ENCODE data around the gene ST3GAL2. TPM values are rescaled to one million over a fixed set of nuclear protein-coding genes. Genes with fewer than 3 reads are reported as not detected.

ST3GAL2 gene
- total RNA-seq, 1 experiment from 2014 or later, result 7.7 TPM

- ChIA-PET CTCF (interaction anchor here (0.7 to 1.4 kb wide), 6 partner anchors 9 to 137 kb away, joined by 3 to 7 read pairs (median 3); no protein-coding TSS in a partner anchor), POLR2A (interaction anchor here (5.4 kb wide), 1 partner anchor 14 kb away, joined by 55 read pairs; no protein-coding TSS in a partner anchor)
- no peak for DNase-seq (ENCODE audit: unreplicated experiment)
- TF ChIP-seq, protein P1, sequence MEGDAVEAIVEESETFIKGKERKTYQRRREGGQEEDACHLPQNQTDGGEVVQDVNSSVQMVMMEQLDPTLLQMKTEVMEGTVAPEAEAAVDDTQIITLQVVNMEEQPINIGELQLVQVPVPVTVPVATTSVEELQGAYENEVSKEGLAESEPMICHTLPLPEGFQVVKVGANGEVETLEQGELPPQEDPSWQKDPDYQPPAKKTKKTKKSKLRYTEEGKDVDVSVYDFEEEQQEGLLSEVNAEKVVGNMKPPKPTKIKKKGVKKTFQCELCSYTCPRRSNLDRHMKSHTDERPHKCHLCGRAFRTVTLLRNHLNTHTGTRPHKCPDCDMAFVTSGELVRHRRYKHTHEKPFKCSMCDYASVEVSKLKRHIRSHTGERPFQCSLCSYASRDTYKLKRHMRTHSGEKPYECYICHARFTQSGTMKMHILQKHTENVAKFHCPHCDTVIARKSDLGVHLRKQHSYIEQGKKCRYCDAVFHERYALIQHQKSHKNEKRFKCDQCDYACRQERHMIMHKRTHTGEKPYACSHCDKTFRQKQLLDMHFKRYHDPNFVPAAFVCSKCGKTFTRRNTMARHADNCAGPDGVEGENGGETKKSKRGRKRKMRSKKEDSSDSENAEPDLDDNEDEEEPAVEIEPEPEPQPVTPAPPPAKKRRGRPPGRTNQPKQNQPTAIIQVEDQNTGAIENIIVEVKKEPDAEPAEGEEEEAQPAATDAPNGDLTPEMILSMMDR (IDR thresholded peaks at IDR 0.05; ENCODE audit: unreplicated experiment), result no peak
- Mint-ChIP-seq H3K36me3 (ENCODE audit: insufficient read depth, unreplicated experiment) (no peaks in the 10 kb centered on the region), H3K4me1 (ENCODE audit: insufficient read depth, unreplicated experiment) (peaks cover 14% of the 10 kb centered on the region), H3K9me3 (ENCODE audit: unreplicated experiment) (no peaks in the 10 kb centered on the region), H3K4me3 (ENCODE audit: unreplicated experiment) (no peak overlapping the region), H3K27ac (ENCODE audit: low read depth, unreplicated experiment) (no peak overlapping the region), H3K27me3 (ENCODE audit: insufficient read depth, unreplicated experiment) (no peaks in the 10 kb centered on the region)
- no TSS peak for BruUV-seq (replicated peaks)
- intact Hi-C loops (cut with micrococcal nuclease), result loop anchor here (2.0 kb wide), 1 partner anchor 60 kb away; the partner anchor contains the start of gene FCSK
These were observed 44.0 kb downstream of the ST3GAL2 start for GRCh38 chr16:70394853-70395252.

DNA sequence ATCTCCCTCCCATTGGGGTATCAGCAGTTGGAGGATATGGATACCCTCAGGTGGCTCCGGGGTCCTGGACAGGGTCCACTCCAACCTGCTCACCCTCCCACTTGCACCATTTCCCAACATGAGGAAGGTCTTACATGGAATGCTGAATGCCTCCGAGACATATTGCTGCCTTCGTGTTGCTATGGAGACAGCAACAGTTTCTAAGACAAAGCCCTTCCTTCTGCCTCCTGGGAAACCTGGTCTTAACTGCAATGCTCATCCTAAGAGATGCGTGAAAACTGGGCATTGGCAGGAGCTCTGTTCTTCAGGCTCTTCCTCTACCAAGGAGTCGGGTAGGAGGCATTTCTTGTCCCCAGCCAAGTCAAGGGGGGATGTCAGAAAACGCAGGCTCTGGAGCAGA lies 45.2 kb downstream of the ST3GAL2 start:
- Mint-ChIP-seq H3K27me3 (ENCODE audit: insufficient read depth, unreplicated experiment) (no peaks in the 10 kb centered on the region), H3K4me3 (ENCODE audit: unreplicated experiment) (no peak overlapping the region), H3K27ac (ENCODE audit: low read depth, unreplicated experiment) (no peak overlapping the region), H3K9me3 (ENCODE audit: unreplicated experiment) (no peaks in the 10 kb centered on the region), H3K36me3 (ENCODE audit: insufficient read depth, unreplicated experiment) (peaks cover 4% of the 10 kb centered on the region), H3K4me1 (ENCODE audit: insufficient read depth, unreplicated experiment) (peaks cover 14% of the 10 kb centered on the region)
- CTCF ChIA-PET, result interaction anchor here (0.5 to 1.4 kb wide), 6 partner anchors 32 to 243 kb away, joined by 3 to 7 read pairs (median 3); no protein-coding TSS in a partner anchor
- DNase-seq (ENCODE audit: unreplicated experiment), result no peak
- TF ChIP-seq, protein P1 (IDR thresholded peaks at IDR 0.05; ENCODE audit: unreplicated experiment), result no peak
- intact Hi-C loops (cut with micrococcal nuclease), result loop anchor here (2.0 kb wide), 1 partner anchor 61 kb away; the partner anchor contains the start of gene FCSK
- no TSS peak for BruUV-seq (replicated peaks)
- POLR2A ChIA-PET, result interaction anchor here (1.0 to 5.4 kb wide), 2 partner anchors 13 to 38 kb away, joined by 3 to 55 read pairs; no protein-coding TSS in a partner anchor

GRCh38 chr16:70392606-70393005 lies 46.3 kb downstream of the ST3GAL2 start:
- no peaks in the 10 kb centered on the region for H3K9me3 Mint-ChIP-seq (ENCODE audit: unreplicated experiment)
- TF ChIP-seq, protein P1 (IDR thresholded peaks at IDR 0.05; ENCODE audit: unreplicated experiment), result no peak
- no peak overlapping the region for H3K27ac Mint-ChIP-seq (ENCODE audit: low read depth, unreplicated experiment)
- ChIA-PET POLR2A (interaction anchor here (1.2 to 5.4 kb wide), 6 partner anchors 12 to 62 kb away, joined by 3 to 55 read pairs (median 7); partner anchors contain the start of gene FCSK), CTCF (interaction anchor here (0.6 to 0.8 kb wide), 2 partner anchors 10 to 61 kb away, joined by 3 to 5 read pairs; no protein-coding TSS in a partner anchor)
- DNase-seq (ENCODE audit: unreplicated experiment), result no peak
- no peaks in the 10 kb centered on the region for H3K27me3 Mint-ChIP-seq (ENCODE audit: insufficient read depth, unreplicated experiment)
- H3K36me3 Mint-ChIP-seq (ENCODE audit: insufficient read depth, unreplicated experiment), result peaks cover 4% of the 10 kb centered on the region
- peaks cover 14% of the 10 kb centered on the region for H3K4me1 Mint-ChIP-seq (ENCODE audit: insufficient read depth, unreplicated experiment)
- no peak overlapping the region for H3K4me3 Mint-ChIP-seq (ENCODE audit: unreplicated experiment)
- no TSS peak for BruUV-seq (replicated peaks)
- intact Hi-C loops (cut with micrococcal nuclease), result no loop called here

GRCh38 chr16:70391881-70392481 lies 46.9 kb downstream of the ST3GAL2 start:
- no peak overlapping the region for H3K4me3 Mint-ChIP-seq (ENCODE audit: unreplicated experiment)
- peak; percentile 78 for DNase-seq (ENCODE audit: unreplicated experiment)
- no peaks in the 10 kb centered on the region for H3K27me3 Mint-ChIP-seq (ENCODE audit: insufficient read depth, unreplicated experiment)
- H3K9me3 Mint-ChIP-seq (ENCODE audit: unreplicated experiment), result no peaks in the 10 kb centered on the region
- ChIA-PET POLR2A (interaction anchor here (1.2 to 5.4 kb wide), 6 partner anchors 11 to 63 kb away, joined by 3 to 55 read pairs (median 7); partner anchors contain the start of gene FCSK), CTCF (interaction anchor here (0.6 to 1.2 kb wide), 3 partner anchors 12 to 93 kb away, joined by 5 to 10 read pairs (median 5); no protein-coding TSS in a partner anchor)
- no TSS peak for BruUV-seq (replicated peaks)
- H3K4me1 Mint-ChIP-seq (ENCODE audit: insufficient read depth, unreplicated experiment), result peaks cover 14% of the 10 kb centered on the region
- peaks cover 4% of the 10 kb centered on the region for H3K36me3 Mint-ChIP-seq (ENCODE audit: insufficient read depth, unreplicated experiment)
- H3K27ac Mint-ChIP-seq (ENCODE audit: low read depth, unreplicated experiment), result no peak overlapping the region
- intact Hi-C loops (cut with micrococcal nuclease), result no loop called here
- TF ChIP-seq, protein P1 (IDR thresholded peaks at IDR 0.05; ENCODE audit: unreplicated experiment), result no peak
